Ecto neural progenitor cell (in vitro differentiated cells): Measurements from ENCODE around the gene AFMID.
"Not testable (repeated sequence)": the region's sequence is repeated elsewhere in the genome, so short reads cannot be mapped to it uniquely, and the experiment has no call there.

Source experiments
- DNase-seq: peaks from one replicate; pipeline ENCODE4 v3.0.0-alpha.2; 2018; ENCODE audit warnings: low spot score

Gene AFMID

DNA sequence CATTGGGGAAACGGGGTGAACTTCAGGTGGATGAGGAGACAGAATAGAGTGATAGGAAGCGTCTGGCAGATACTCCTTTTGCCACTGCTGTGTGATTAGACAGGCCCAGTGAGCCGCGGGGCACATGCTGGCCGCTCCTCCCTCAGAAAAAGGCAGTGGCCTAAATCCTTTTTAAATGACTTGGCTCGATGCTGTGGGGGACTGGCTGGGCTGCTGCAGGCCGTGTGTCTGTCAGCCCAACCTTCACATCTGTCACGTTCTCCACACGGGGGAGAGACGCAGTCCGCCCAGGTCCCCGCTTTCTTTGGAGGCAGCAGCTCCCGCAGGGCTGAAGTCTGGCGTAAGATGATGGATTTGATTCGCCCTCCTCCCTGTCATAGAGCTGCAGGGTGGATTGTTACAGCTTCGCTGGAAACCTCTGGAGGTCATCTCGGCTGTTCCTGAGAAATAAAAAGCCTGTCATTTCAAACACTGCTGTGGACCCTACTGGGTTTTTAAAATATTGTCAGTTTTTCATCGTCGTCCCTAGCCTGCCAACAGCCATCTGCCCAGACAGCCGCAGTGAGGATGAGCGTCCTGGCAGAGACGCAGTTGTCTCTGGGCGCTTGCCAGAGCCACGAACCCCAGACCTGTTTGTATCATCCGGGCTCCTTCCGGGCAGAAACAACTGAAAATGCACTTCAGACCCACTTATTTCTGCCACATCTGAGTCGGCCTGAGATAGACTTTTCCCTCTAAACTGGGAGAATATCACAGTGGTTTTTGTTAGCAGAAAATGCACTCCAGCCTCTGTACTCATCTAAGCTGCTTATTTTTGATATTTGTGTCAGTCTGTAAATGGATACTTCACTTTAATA lies 37.3 kb downstream of the AFMID start:
- DNase-seq = no peak

DNA sequence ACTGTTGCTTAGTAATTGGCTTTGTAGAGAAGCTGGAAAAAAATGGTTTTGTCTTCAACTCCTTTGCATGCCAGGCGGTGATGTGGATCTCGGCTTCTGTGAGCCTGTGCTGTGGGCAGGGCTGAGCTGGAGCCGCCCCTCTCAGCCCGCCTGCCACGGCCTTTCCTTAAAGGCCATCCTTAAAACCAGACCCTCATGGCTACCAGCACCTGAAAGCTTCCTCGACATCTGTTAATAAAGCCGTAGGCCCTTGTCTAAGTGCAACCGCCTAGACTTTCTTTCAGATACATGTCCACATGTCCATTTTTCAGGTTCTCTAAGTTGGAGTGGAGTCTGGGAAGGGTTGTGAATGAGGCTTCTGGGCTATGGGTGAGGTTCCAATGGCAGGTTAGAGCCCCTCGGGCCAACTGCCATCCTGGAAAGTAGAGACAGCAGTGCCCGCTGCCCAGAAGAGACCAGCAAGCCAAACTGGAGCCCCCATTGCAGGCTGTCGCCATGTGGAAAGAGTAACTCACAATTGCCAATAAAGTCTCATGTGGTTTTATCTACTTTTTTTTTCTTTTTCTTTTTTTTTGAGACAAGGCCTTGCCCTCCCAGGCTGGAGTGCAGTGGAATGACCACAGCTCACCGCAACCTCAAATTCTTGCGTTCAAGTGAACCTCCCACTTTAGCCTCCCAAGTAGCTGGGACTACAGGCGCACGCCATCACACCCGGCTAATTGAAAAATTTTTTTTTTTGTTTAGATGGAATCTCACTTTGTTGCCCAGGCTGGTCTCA lies 38.1 kb downstream of the AFMID start:
- DNase-seq = no peak

DNA sequence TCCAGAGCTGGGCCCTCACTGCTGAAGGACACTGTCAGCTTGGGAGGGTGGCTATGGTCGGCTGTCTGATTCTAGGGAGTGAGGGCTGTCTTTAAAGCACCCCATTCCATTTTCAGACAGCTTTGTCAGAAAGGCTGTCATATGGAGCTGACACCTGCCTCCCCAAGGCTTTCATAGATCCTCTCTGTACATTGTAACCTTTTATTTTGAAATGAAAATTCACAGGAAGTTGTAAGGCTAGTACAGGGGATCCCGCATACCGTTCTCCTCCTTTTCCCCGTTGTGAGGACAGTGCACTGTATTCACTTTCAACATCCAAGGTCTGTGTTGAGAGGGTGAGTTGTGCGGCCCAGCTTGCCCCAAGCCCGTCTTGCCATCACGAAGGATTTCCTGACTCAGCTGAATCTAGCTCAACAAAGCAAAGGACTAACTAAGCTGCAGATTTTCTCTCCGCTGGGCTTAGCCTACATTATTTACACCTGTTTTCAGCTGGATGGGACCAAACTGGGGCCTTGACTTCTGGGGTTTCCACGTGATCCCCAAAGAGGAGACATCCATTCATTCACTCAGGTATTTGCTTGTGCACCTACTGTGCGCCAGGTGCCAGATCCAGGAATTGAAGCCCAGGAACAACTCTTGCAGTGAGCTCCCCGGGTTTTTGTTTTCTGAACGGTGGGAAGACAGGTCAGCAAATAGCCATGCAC lies 39.0 kb downstream of the AFMID start:
- DNase-seq = no peak

DNA sequence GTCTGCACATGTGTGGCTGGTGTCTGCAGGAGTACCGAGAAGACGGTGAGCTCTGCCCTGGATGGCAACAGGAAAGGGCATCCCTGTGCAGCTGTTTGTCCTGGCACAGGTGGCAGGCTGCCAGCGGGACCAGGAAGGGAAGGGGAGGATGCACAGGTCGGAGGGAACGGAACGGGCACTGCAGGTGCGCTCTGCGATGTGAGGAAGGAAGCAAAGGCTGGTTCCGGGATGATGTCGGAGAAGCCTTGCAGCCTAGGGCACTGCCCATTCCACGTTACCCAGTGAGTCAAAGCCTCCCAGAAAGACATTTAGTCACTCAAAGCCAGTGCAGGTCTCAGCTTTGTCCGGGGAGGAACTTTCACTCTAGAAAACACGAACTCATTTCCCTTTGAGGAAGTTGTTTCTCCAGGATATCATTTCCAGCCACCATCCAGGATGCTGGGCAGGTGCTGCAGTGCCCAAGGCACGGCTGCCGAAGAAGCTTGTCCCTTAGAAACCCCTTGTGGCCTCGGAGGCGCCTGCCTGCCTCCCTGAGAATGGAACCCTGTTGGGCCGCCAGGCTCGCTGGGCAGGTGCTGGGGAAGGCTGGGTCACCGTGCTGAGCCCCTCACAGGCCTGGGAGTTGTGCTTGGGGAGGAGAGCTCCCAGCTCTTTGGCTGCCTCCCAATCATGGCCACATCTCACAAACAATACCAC lies 39.7 kb downstream of the AFMID start:
- DNase-seq = no peak

- no peak for DNase-seq
Observed at GRCh38 chr17:78227455-78227916, 40.3 kb downstream of the AFMID start.

DNA sequence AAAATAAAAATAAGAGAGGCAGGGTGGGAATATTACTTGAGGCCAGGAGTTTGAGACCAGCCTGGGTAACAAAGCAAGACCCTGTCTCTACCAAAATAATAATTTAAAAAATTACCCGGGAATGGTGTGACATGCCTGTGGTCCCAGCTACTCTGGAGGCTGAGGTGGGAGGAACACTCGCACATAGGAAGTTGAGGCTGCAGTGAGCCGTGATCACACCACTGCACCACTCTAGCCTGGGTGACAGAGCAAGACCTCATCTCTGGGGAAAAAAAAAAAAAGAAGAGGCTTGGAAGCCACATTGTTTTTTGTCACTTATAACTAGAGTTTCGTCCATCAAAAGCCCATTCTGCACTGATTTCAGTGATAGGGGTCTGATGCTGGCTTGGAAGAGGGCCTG lies 41.0 kb downstream of the AFMID start:
- DNase-seq = no peak

- DNase-seq = no peak
Observed at GRCh38 chr17:78230252-78230962, 43.2 kb downstream of the AFMID start.

GRCh38 chr17:78230996-78231935 lies 44.1 kb downstream of the AFMID start, which contains the start of gene TMEM235:
TSS of gene TMEM235 (plus strand) at chr17:78231631. CDS start at chr17:78232024, 393 bp downstream.
- no peak for DNase-seq

DNA sequence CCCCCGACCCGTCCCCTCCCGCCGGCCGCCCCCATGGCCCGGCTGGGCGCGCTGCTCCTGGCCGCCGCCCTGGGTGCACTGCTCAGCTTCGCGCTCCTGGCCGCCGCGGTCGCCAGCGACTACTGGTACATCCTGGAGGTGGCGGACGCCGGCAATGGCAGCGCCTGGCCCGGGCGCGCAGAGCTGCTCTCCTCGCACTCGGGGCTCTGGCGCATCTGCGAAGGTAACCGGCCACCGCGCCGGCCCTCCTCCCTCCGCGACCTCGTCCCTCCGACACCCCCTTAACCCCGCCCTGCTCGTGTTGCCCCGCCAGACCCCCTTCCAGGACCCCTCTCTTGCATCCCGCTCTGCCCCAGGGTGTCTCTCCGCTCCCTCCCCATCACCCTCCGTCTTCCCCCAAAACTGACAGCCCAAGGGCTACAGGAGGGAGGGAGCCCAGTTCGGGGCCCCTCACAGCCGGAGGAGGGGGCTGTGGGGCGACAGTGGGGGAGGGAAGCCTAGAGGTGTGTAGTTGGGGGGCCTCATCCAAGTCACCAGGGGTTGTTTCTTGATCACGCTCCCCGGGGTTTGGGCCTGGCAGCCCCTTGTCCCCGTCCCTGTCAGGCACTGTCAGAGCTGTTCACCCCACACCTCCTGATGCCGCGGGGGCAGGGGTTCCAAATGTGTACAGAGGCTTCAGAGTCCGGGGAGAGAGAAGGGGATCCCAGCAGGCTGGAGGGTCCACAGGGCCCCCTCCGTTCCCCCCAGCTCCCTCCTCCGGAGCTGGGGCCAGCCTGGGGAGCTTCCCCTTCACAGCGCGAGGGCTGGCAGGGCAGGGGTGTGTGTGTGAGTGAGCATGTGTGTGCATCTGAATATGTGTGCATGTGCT lies 45.1 kb downstream of the AFMID start:
- peak; percentile 80 for DNase-seq

DNA sequence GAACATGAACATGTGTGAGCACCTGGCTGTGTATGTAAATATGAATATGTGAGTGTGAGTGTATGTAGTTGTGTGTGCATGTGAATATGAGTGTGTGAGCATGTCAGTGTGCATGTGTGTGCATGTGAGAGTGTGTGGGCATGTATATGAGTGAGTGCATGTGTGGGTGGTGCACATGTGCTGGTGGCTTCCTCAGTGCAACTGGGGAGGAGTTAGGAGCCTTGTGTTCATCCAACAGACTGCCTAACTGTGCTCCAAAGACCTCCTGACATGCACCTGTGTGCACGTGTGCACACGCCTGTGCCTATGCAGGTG lies 45.7 kb downstream of the AFMID start:
- DNase-seq = no peak

DNA sequence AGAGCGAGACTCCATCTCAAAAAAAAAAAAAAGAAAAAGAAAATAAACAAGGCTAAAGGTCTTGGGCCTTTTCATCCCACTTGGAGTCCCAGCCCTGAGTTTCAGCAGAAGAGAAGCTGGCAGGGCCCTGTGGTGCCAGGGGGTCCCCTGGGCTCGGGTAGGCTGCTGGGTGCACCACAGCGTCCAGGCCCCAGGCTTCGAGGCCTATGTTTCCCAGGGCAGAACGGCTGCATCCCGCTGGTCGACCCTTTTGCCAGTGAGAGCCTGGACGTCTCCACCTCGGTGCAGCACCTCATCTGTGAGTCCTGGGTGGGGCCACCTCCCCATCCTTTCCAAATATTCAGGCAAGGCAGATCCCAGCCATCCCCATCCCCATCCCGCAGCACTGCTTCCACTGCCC lies 46.5 kb downstream of the AFMID start:
- no peak for DNase-seq

DNA sequence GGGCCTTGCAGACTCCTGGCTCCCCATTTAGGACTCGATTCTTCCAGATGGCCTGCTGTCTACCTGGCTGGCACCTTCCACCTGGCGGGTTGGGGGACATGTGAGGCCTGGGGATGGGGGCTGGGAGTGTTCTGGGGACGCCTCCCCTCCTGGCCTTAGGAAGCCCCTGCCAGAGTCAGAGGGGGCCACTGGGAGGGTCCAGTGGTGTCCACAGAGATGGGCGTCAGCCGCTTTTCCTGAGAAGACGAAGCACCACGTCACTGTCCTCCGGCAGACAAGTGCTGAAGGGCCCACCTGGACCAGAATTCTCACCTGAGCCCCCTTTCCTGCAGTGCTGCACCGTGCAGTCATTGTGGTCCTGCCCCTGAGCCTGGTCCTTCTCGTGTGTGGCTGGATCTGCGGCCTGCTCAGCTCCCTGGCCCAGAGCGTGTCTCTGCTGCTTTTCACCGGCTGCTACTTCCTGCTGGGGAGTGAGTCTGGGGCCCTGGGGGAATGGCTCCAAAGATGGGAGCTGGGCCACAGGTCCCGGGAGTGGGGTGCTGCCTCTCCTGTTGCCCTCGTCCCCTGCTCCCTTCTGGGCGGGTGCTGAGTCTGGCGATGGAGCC lies 47.2 kb downstream of the AFMID start:
- no peak for DNase-seq

DNA sequence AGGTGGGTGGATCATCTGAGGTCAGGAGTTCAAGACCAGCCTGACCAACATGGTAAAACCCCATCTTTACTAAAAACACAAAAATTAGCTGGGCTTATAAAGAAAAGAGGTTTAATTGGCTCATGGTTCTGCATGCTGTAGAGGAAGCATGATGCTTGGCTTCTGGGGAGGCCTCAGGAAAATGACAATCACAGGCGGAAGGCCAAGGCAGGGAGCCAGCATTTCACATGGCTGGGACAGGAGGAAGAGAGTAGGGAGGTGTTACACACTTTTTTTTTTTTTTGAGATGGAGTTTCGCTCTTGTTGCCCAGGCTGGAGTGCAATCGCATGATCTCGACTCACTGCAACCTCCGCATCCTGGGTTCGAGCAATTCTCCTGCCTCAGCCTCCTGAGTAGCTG lies 47.9 kb downstream of the AFMID start:
- DNase-seq = not testable (repeated sequence)

DNA sequence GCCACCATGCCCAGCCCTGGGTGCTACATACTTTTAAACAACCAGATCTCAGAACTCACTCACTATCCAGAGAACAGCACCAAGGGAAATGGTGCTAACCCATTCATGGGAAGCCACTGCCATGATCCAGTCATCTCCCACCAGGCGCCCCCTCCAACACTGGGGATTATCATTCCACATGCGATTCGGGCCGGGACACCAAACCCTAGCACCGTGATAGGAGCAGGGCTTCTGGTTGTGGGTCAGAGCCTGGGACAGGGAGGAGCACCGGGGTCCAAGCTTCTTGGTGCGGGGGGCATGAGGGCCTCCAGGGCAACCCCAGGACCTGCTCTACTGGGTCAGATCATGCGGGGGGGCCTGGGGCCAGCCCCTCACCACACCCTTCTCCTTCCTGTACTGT lies 48.7 kb downstream of the AFMID start:
- no peak for DNase-seq

DNA sequence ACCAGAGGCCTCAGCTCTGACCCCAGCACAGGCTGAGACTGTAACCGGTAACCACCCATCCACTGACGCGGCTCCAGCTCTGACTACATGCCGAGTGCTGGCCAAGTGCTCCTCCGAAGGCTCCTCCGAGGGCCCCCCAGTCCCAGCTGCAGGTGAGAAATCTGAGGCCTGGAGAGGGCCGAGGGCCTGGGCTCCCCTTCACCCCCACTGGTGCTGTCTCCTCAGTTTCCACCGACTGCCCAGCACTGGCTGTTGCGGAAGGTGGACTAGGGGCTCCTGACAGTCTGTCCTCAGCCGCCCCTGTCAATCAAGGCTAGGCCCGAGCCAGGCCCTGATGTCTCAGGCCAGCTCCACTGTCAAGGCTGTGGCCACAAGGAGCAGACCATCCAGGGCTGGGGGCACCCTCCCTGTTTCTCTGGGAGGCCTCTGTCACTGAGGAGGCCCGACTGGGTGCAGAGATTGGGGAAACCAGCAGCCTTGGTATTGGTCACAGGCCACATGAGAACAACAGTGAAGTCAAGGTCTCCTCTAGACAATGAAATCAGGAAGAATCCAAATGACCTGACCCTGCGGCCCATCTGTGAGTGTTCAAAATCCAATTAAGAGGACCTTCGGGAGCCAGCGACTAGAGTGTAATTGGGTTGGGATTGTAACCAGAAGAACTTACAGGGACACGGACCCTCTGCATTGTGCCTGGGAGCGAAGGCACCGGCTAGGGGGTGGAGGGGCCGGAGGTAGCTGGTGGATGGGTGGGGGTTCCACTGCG lies 49.4 kb downstream of the AFMID start:
- no peak for DNase-seq

DNA sequence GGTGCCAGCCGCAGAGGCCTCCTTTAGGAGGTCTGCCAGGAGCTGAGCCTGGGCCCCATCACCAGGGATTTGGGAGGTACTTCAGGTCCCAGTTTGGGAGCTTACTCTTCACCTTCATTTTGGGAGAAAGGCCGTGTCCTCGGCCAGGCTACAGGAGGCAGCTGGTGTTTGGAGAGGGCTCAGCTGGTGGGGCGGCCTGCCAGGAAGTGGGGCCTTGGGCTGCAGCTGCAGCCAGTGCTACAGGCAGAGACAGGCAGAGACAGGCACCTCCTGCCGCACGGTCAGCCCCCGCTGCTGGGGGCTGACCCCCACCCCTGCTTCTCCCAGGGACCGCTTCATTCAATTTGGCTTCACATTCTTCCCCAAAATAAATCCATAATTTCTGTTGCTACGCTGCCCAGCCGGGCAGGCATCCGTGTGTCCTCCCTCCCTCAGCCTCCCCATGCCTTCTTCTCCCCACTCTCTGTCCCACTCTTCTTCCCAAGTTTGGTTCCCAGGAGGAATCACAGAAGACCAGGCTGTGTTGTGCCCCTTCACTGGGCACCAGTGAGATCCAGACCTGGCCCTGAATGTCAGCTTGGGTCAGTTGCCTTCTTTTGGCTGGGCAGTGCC lies 50.3 kb downstream of the AFMID start:
- no peak for DNase-seq

GRCh38 chr17:78238823-78239488 lies 51.8 kb downstream of the AFMID start:
- no peak for DNase-seq
